Breast epithelium (tissue), 4 donors: ENCODE results near the gene DNASE1L1. TPM values are rescaled to one million over a fixed set of nuclear protein-coding genes. Genes with fewer than 3 reads are reported as not detected.

ENCODE experiments used
- DNase-seq, 2 donors: peaks; one replicate each; pipeline ENCODE4 v3.0.0-alpha.2; 2019; ENCODE audit warnings: low spot score in 2 of 2
- H3K27ac ChIP-seq, 2 donors: fragments of 200-600 bp; sonication (generic) in 1 of 2; one replicate each; pipeline ENCODE4 v1.5.1; 2016 to 2019; ENCODE audit warnings: mild to moderate bottlenecking in 1 of 2
- H3K27me3 ChIP-seq, 2 donors: fragments of 200-600 bp; sonication (generic) in 1 of 2; one replicate each; pipeline versions ENCODE4 v1.5.1 to v1.6.0; 2017 to 2019; ENCODE audit warnings: control low read depth in 1 of 2, mild to moderate bottlenecking in 1 of 2
- H3K36me3 ChIP-seq: fragments of 200-600 bp; one replicate; pipeline ENCODE4 v1.5.1; 2019
- H3K4me1 ChIP-seq, 2 donors: fragments of 200-600 bp; sonication (generic); one replicate each; pipeline ENCODE4 v1.5.1; 2016 to 2019; ENCODE audit warnings: control low read depth in 1 of 2
- H3K4me3 ChIP-seq, 3 donors: fragments of 200-600 bp; sonication (generic); 1 replicate in 2 of 3; 2 replicates in 1 of 3; pipeline ENCODE4 v1.5.1; 2016 to 2019; ENCODE audit warnings: mild to moderate bottlenecking in 3 of 3, moderate library complexity in 2 of 3
- H3K9me3 ChIP-seq, 2 donors: fragments of 200-600 bp; sonication (generic) in 1 of 2; one replicate each; pipeline ENCODE4 v1.5.1; 2016 to 2019; ENCODE audit warnings: control low read depth in 1 of 2
- CTCF ChIP-seq, 3 donors: fragments of 450-650 bp; IDR thresholded peaks; one replicate each; pipeline ENCODE4 v1.5.1; 2016 to 2017; ENCODE audit warnings: antibody characterized with exemption in 3 of 3, mild to moderate bottlenecking in 3 of 3, moderate library complexity in 3 of 3
- POLR2A ChIP-seq: fragments of 450-650 bp; IDR thresholded peaks from one replicate; pipeline ENCODE4 v1.6.1; 2016; ENCODE audit warnings: antibody characterized with exemption, mild to moderate bottlenecking, moderate library complexity
- POLR2AphosphoS5 ChIP-seq, 3 donors: sonication (generic); formaldehyde crosslinking; IDR thresholded peaks; one replicate each; pipeline ENCODE4 v1.6.1; 2017; ENCODE audit warnings: antibody characterized with exemption in 3 of 3
- intact Hi-C: fragments of 100-400 bp; cut with DNase I; formaldehyde crosslinking; loops from one replicate; pipeline ENCODE4 v1.15.1; 2023; ENCODE audit warnings: low total_unique reads
- total RNA-seq, 3 donors: library from RNA; depleted of rRNA; stranded (reverse); fragments of >200 nt; gene quantifications; one replicate each; pipeline ENCODE4 v1.1.0, GENCODE V29; 2016

The DNASE1L1 gene
- total RNA-seq, 3 donors from 2014 or later, result 26.2 to 44.3 (median 26.9) TPM

GRCh38 chrX:154359362-154360154, 49.5 kb downstream of the DNASE1L1 start:
- Histone ChIP-seq H3K27ac (peak overlapping the region in 1 of 2 donors; percentile 32), H3K4me3 (no peak overlapping the region), H3K9me3 (no peaks in the 10 kb centered on the region), H3K4me1 (no peaks in the 10 kb centered on the region), H3K36me3 (no peaks in the 10 kb centered on the region), H3K27me3 (peaks cover 0 to 11% of the 10 kb centered on the region in 2 donors)
- intact Hi-C loops, result no loop called here
- TF ChIP-seq POLR2A (no peak), CTCF (IDR thresholded peaks at IDR 0.05) (no peak), POLR2AphosphoS5 (IDR thresholded peaks at IDR 0.05) (no peak)
- no peak for DNase-seq

- TF ChIP-seq POLR2A (no peak), POLR2AphosphoS5 (IDR thresholded peaks at IDR 0.05) (no peak), CTCF (IDR thresholded peaks at IDR 0.05) (no peak)
- Histone ChIP-seq H3K4me3 (no peak overlapping the region), H3K9me3 (no peaks in the 10 kb centered on the region), H3K4me1 (no peaks in the 10 kb centered on the region), H3K27ac (peak overlapping the region in 1 of 2 donors; percentile 52), H3K27me3 (peaks cover 0 to 15% of the 10 kb centered on the region in 2 donors), H3K36me3 (no peaks in the 10 kb centered on the region)
- intact Hi-C loops, result no loop called here
- DNase-seq, result no peak
These were observed 50.2 kb downstream of the DNASE1L1 start for GRCh38 chrX:154358829-154359228.

GRCh38 chrX:154358011-154358410, 51.0 kb downstream of the DNASE1L1 start:
- H3K4me1 ChIP-seq, result no peaks in the 10 kb centered on the region
- no peaks in the 10 kb centered on the region for H3K9me3 ChIP-seq
- intact Hi-C loops, result no loop called here
- no peak overlapping the region for H3K4me3 ChIP-seq
- H3K27me3 ChIP-seq, result peaks cover 0 to 19% of the 10 kb centered on the region in 2 donors
- no peaks in the 10 kb centered on the region for H3K36me3 ChIP-seq
- TF ChIP-seq POLR2AphosphoS5 (IDR thresholded peaks at IDR 0.05), result no peak
- TF ChIP-seq CTCF (IDR thresholded peaks at IDR 0.05), result no peak
- no peak for TF ChIP-seq POLR2A
- peak overlapping the region in 1 of 2 donors; percentile 52 for H3K27ac ChIP-seq
- DNase-seq, result no peak

DNA sequence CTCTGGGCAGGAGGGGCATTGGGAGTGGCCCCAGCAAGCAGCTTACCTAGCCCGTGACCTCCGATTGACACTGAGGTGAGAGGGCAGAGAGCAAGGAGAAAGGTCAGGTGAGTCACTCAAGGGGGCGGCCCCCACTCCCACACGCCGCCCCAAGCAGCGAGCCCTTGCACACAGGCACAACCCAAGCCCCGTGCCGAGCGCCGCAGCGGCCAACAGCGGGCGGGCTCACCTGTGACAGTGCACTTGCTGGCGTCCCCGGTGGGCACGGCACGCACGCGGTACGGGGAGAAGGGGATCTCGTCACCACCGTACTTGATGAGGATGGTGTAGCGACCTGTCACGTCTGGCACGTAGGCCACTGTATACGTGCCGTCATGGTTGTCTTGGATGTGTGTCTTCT, 51.8 kb downstream of the DNASE1L1 start:
- Histone ChIP-seq H3K4me1 (no peaks in the 10 kb centered on the region), H3K27me3 (peaks cover 0 to 25% of the 10 kb centered on the region in 2 donors), H3K36me3 (no peaks in the 10 kb centered on the region), H3K9me3 (no peaks in the 10 kb centered on the region), H3K27ac (peak overlapping the region in 1 of 2 donors; percentile 25), H3K4me3 (no peak overlapping the region)
- intact Hi-C loops, result no loop called here
- TF ChIP-seq POLR2A (no peak), POLR2AphosphoS5 (IDR thresholded peaks at IDR 0.05) (no peak), CTCF (IDR thresholded peaks at IDR 0.05) (no peak)
- DNase-seq, result no peak

DNA sequence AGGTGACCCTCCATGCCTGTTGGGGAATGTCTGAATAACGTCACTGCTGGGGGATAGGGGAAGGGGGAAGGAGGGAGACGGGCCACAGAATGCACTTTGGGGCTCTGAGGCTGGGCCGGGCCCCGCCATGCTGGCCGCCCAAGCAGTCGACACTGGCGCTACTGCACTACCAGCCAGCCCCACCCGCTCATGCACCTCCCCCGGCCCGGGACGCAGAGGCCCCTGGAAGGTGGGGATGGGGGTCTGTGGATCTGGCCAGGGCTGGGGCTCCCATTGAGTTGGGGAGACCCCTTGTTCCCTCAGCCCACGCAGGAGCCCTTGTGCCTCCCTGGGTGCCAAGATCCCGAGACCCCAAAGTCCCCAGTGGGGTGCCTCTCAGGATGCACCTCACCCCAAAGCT, 52.5 kb downstream of the DNASE1L1 start:
- intact Hi-C loops, result no loop called here
- Histone ChIP-seq H3K9me3 (no peaks in the 10 kb centered on the region), H3K4me1 (no peaks in the 10 kb centered on the region), H3K27me3 (peaks cover 0 to 25% of the 10 kb centered on the region in 2 donors), H3K4me3 (no peak overlapping the region), H3K27ac (no peak overlapping the region), H3K36me3 (no peaks in the 10 kb centered on the region)
- DNase-seq, result no peak
- TF ChIP-seq POLR2AphosphoS5 (IDR thresholded peaks at IDR 0.05), result no peak
- no peak for TF ChIP-seq CTCF (IDR thresholded peaks at IDR 0.05)
- TF ChIP-seq POLR2A, result no peak
